Raji (cell line): ENCODE results near the gene RAP2B.

Source experiments
- POLR2A ChIP-seq: IDR thresholded peaks from 2 replicates; pipeline ENCODE4 v1.6.1; 2011; ENCODE audit warnings: low read depth, low read length, control low read depth; ENCODE audit not compliant: insufficient read depth

The RAP2B gene

GRCh38 chr3:153172796-153173757 is 11.1 kb downstream of the RAP2B start:
- TF ChIP-seq POLR2A = no peak

GRCh38 chr3:153173758-153174516 is 11.9 kb downstream of the RAP2B start:
- TF ChIP-seq POLR2A = no peak

- no peak for TF ChIP-seq POLR2A
These were observed 14.2 kb downstream of the RAP2B start for GRCh38 chr3:153176197-153176596.

DNA sequence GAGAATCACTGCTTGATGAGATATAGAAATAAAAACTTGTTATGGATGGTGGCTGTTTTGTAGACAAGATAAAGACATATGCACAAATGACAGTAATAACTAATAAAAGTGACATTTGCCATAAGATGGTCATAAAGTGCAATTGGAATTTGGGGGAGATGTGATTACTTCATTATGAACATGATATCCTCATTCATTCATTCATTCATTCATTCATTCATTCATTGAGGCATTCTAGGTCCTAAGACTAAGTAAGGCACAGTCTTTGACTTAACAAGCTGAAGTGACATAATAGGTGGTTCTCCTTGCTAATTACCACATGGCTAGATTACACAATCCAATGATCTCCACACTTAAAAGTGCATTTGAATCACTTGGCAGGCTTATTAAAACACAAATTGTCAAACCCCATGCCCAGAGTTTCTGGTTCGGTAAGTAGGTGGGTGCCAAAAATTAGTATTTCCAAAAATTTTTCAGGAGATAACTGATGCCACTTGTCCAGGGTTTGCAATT is 18.9 kb downstream of the RAP2B start:
- no peak for TF ChIP-seq POLR2A

GRCh38 chr3:153182501-153183293 is 20.7 kb downstream of the RAP2B start:
- TF ChIP-seq POLR2A = no peak

GRCh38 chr3:153190923-153191322 is 28.9 kb downstream of the RAP2B start:
- no peak for TF ChIP-seq POLR2A

DNA sequence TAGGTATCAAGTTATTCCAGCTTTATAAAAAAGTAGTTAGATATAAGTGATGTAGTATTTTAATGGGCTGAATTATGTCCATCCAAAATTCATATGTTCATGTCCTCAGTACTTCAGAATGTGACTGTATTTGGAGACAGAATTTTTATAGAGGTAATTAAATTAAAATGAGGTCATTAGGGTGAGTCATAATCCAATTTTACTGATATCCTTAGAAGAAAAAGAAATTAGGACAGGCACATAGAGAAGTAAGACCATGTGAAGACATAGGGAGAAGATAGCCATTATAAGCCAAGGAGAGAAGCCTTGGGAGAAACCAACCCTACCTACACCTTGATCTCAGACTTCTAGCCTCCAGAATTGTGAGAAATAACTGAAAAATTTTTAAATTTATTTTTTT is 30.3 kb downstream of the RAP2B start:
- TF ChIP-seq POLR2A = no peak

DNA sequence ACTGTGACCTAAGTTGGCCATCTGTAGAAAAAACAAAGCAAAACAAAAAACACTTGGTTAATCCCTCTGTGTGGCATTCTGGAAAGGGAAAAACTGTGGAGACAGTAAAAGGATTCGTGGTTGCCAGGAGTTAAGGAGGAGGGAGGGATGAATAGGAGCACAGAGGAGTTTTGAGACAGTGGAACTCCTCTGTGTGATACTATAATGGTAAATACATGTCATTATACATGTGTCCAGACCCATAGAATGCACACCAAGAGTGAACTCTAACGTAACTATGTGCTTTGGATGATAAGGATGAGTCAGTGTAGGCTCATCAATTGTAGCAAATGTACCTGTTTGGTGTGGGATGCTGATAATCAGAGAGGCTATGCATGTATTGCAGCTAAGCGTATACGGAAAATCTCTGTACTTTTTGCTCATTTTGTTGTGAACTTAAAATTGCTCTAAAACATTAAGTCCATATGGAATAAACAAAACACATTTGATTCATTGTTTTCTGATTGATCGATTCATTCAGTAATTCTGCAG is 33.4 kb downstream of the RAP2B start:
- TF ChIP-seq POLR2A = no peak

DNA sequence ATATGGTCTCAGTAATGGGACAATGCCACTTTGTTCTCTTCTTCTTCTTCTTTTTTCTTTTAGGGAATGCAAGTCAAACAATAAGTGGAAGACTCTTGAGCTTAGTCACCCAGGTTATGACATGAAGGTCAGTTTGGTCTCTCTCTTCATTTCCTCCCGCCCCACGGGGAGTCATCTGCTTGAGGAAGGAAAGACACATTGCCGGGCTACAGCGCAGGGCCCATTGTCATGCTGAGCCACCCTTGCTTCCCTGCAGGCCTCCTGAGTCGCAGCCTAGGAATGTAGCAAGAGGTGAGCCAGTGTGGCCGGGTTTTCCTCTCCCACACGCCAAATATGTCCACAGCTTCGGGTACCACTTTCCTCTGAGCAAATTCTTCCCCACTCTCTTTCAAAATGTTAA is 47.6 kb downstream of the RAP2B start:
- TF ChIP-seq POLR2A = no peak

- no peak for TF ChIP-seq POLR2A
These were observed 48.1 kb downstream of the RAP2B start for GRCh38 chr3:153210146-153210545.

GRCh38 chr3:153210660-153211059 is 48.6 kb downstream of the RAP2B start:
- TF ChIP-seq POLR2A = no peak

DNA sequence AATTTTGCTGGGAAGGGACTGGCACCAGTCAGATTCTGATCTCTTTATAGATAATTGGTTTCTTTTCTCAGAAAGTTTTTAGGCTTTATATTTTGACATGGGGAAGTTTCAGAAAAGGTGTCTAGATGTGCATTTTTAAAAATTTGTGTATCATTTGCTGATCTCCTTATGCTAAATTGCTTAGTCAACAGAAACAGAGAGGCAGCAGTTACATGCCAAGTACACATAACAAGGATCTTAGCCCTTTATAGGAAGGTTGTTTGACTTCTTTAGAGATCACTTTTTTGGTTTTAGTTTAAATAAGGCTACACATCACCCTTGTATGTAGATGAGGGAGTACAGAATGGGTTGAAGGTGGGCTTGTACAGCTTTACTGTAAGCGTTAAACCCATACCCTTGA is 53.5 kb downstream of the RAP2B start:
- TF ChIP-seq POLR2A = no peak

- TF ChIP-seq POLR2A = no peak
These were observed 53.9 kb downstream of the RAP2B start for GRCh38 chr3:153215966-153216365.

DNA sequence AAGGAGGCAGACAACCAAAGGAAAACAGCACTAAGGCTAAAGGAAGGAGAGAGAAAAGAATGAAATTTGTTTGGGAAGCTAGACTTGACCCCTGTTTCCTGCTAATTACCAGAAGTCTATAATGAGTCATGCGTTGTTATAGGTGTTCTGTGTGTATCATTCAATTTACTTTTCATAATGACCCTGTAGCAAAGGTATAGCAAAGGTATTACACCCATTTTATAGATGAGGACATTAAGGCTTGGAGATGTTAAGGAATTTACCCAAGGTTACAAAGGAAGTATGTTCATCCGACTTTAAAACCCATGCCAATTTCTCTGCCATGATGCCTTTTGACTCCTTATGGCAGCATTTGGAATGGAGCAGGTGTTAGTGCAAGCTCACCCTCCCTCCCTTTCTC is 54.9 kb downstream of the RAP2B start:
- no peak for TF ChIP-seq POLR2A

GRCh38 chr3:153219146-153219545 is 57.1 kb downstream of the RAP2B start:
- TF ChIP-seq POLR2A = no peak
